Stimulated activated CD8-positive, alpha-beta memory T cell treated with anti-CD3 and anti-CD28 coated beads, Interleukin-4, amount 100 ng/mL, for 1 hour (primary cell): ENCODE results near the gene KLHL21.

Experiments used
- DNase-seq, 2 donors: peaks; one replicate each; pipeline ENCODE4 v3.0.0-alpha.2; 2020; ENCODE audit warnings: low read depth in 2 of 2, low spot score in 1 of 2

Gene KLHL21

DNA sequence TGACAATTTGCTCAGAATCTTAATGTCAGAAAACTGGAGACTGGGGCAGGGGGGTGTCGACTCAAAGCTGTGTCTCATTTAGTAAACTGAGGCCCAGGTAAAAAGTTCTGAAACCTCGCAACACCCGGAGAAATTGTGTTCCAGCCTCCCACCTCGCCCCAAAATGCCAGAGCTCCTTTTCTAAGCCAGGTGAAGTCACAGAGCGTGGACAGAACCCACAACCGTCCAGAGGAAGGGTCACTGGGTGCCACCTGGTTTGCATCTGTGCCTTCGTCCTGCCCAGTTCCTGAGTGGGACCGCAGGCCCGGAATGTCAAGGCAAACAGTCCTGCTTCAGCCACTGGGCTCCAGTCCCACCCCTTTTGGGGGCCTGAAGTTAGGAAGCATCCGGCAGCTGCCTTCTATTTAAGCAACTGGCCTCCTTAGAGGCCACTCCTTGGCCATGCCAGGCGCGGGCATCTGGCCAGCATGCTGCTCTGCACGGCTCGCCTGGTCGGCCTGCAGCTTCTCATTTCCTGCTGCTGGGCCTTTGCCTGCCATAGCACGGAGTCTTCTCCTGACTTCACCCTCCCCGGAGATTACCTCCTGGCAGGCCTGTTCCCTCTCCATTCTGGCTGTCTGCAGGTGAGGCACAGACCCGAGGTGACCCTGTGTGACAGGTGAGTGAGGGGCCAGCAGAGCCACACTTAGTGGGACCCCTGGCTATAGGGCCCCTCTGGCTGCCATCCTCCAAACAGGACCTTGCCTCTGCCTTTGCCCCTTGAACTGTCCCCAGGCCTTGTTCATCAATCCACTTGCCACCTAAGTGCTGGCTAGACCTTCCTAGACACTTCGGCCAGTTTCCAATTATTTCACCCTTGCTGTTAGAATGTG lies 47.5 kb downstream of the KLHL21 start, which contains the start of gene TAS1R1:
Gene TAS1R1, plus strand, starts transcription at position 401 of the 872 bp plus-strand sequence. Its CDS starts 67 bp downstream, at position 468.
- no peak for DNase-seq

DNA sequence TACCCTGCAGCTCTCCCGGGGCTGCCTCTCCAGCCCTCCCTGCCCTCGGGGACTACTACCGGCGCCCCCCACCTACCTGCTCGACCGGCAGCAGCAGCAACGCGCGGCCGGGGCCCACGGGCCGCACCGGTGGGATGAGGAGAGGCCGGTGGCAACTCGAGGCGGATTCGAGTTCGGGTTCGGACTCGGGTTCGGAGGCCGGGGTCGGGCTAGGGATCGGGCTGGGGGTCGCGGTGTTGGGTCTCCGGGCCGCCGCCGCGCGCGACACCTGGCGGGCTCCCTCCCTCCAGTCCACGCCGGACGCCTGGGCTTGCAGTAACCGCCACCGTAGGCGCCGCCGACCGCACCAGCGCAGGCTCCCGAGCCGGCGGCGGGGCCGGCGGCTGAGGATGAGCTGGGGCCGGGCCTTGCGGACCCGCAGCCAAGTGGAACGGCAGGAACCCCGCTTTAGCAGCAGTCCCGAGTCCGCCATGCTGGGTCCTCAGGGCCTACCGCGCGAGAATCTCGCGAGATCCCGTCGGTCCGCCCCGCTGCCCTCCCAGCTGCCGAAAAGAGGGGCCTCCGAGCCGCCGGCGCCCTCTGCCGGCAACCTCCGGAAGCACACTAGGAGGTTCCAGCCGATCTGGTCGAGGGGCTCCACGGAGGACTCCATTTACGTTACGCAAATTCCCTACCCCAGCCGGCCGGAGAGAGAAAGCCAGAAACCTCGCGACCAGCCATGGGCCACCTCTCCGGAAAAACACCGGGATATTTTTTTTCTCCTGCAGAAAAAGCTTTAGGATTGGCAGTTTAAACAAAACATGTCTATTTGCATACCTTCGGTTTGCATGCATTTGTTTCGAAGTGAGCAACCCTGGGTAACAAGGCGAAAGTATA lies 48.4 kb downstream of the KLHL21 start, which contains the start of gene NOL9:
Gene NOL9, minus strand, starts transcription at position 483 of the 876 bp plus-strand sequence. Its CDS starts 11 bp downstream, at position 472.
- DNase-seq, result peak; percentile 89 to 90

DNA sequence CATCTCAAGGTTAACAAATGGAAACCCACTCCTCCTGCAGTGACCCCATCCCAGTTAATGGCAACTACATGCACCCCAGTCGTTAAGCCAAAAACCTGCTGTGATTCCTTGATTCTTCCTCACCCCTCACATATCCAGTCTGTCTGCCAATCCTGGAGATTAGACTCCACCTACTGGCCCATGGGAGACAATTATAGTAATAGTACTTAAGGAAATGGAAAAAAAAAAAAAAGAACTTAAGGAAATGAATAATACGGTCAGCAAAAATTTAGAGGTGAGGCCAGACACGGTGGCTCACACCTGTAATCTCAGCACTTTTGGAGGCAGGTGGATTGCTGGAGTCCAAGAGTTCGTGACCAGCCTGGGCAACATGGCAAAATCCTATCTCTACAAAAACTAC lies 55.4 kb downstream of the KLHL21 start:
- DNase-seq, result no peak

DNA sequence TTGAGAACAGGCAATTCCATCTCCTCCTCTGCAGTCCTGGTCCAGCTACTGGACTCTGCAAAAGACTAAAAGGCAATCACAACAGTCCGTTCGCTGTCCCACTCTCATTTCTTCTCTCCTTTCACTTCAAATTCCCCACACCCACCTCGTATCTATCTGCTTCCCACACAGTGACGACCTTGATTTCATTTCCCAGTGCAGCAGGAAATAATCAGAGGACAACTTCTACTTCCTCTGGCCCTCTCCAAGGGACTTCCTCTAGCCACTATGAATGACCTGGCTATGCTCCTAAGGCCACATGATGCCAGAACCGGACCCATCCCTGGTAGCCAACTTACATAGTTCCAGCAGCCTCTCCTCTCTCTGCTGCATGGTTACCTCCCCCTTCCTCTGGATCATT lies 56.3 kb downstream of the KLHL21 start:
- no peak for DNase-seq

DNA sequence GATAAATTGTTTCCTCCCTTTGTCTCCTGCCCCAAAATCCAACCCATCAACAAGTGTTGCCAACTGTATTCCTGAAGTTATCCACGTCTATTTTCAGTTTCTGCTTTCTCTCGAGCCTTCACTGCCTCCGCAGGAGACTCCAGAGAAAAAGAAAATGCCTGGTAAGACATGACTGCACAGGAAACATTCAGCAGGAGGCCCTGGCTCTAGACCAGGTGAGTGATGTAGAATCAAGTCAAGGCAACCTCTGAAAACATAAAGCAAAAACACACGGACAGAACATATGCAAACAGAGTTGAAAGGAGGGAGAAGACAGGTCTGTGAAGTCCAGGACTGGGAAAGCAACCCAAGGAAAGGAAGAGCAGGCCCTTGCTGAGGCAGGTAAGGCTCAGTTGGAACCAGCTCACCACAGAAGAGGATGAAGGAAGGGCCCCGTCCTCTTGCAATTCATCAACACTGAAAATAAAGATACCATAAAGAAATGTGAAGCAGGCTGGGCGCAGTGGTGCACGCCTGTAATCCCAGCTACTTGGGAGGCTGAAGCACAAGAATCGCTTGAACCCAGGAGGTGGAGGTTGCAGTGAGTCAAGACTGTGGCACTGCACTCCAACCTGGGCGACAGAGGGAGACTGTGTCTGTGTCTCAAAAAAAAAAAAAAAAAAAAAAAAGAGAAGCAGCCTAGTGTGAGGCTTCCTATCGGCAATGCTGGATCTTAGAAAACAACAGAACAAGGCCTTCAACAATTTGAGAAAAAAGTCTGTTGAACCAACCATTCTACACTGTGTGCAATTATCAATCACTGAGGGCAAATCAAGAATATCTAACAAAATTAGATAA lies 57.2 kb downstream of the KLHL21 start:
- DNase-seq, result no peak

DNA sequence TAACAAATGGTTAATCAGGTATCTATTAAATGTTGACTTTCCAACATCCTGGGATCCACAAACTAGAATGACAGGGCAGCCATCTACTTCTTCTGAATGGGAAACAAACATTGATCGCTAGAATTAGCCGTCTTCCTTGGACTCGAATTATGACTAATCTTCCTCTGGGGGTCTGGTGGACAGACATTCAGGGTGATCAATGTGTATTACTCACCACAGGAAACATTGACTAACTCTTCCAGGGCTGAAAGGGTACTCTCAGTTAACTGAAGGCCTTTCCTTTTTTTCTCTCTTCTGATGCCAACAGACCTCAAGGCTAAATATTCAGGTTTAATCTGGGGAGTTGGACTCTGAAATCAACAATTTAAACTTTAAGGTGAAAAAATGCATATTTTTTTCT lies 57.8 kb downstream of the KLHL21 start:
- DNase-seq, result no peak
